HL-60 (cell line): ENCODE data around the gene ZBTB46.

Experiments
- DNase-seq, 2 experiments: peaks; one replicate each; pipeline ENCODE4 v3.0.0-alpha.2; 2010 to 2020; ENCODE audit warnings: low read depth in 1 of 2, low spot score in 1 of 2
- H3K27ac ChIP-seq: fragments of 250-450 bp; sonication (Bioruptor Pico); replicated peaks from 2 replicates; pipeline ENCODE4 v1.5.1; 2020; ENCODE audit warnings: mild to moderate bottlenecking, moderate library complexity
- H3K27me3 ChIP-seq: fragments of 250-450 bp; sonication (Bioruptor Pico); 2 replicates; pipeline ENCODE4 v1.5.1; 2021; ENCODE audit warnings: mild to moderate bottlenecking, moderate library complexity; ENCODE audit not compliant: insufficient read depth, poor library complexity, severe bottlenecking
- H3K4me3 ChIP-seq: replicated peaks from 2 replicates; pipeline ENCODE4 v1.5.1; 2011; ENCODE audit warnings: mild to moderate bottlenecking, control low read depth, low read length; ENCODE audit not compliant: insufficient read depth
- GABPA ChIP-seq: IDR thresholded peaks from 2 replicates; pipeline ENCODE4 v1.6.1; 2012; ENCODE audit warnings: low read depth
- POLR2AphosphoS5 ChIP-seq: IDR thresholded peaks from 2 replicates; pipeline ENCODE4 v1.6.1; 2012; ENCODE audit warnings: low read depth
- REST ChIP-seq: IDR thresholded peaks from 2 replicates; pipeline ENCODE4 v1.6.1; 2012; ENCODE audit warnings: low read depth; ENCODE audit not compliant: insufficient replicate concordance
- SPI1 ChIP-seq: IDR thresholded peaks from 2 replicates; pipeline ENCODE4 v1.6.1; 2012; ENCODE audit warnings: low read depth, mild to moderate bottlenecking, borderline replicate concordance
- TF ChIP-seq, protein P1 (sequence below): IDR thresholded peaks from one replicate; pipeline ENCODE4 v1.5.1; 2011; ENCODE audit warnings: low read length, control low read depth, inconsistent platforms; ENCODE audit not compliant: insufficient read depth

Gene ZBTB46

DNA sequence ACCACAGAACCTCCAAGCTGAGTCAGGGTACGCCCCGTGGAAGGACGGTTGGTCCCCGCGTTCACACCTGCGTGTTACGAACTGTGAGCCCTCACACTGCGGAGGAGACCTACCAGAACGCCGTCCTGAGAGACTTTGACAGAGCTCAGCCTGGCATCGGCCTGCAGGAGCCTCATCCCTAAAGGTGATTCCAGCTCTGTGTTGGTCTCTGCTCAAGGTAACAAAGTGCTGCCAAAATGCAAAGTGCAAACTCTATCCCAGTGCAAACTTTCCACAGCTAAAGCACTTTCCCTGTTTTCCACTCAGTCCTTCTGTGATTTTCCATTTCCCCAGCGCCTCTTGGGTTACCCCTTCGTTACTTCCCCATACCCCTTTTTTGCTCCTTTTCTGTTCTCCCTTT lies 8.6 kb upstream of the ZBTB46 start:
- DNase-seq = no peak
- Histone ChIP-seq H3K27ac (no peak overlapping the region), H3K27me3 (peaks cover 7% of the 10 kb centered on the region), H3K4me3 (no peak overlapping the region)
- TF ChIP-seq GABPA (no peak), SPI1 (no peak), REST (no peak), POLR2AphosphoS5 (no peak)
- TF ChIP-seq, protein P1, sequence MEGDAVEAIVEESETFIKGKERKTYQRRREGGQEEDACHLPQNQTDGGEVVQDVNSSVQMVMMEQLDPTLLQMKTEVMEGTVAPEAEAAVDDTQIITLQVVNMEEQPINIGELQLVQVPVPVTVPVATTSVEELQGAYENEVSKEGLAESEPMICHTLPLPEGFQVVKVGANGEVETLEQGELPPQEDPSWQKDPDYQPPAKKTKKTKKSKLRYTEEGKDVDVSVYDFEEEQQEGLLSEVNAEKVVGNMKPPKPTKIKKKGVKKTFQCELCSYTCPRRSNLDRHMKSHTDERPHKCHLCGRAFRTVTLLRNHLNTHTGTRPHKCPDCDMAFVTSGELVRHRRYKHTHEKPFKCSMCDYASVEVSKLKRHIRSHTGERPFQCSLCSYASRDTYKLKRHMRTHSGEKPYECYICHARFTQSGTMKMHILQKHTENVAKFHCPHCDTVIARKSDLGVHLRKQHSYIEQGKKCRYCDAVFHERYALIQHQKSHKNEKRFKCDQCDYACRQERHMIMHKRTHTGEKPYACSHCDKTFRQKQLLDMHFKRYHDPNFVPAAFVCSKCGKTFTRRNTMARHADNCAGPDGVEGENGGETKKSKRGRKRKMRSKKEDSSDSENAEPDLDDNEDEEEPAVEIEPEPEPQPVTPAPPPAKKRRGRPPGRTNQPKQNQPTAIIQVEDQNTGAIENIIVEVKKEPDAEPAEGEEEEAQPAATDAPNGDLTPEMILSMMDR = no peak

- DNase-seq = no peak
- no peak overlapping the region for H3K27ac ChIP-seq
- peaks cover 5% of the 10 kb centered on the region for H3K27me3 ChIP-seq
These were observed 6.4 kb upstream of the ZBTB46 start for GRCh38 chr20:63837479-63837878.

More at GRCh38 chr20:63837479-63837878, 6.4 kb upstream of the ZBTB46 start:
- TF ChIP-seq POLR2AphosphoS5 = no peak
- TF ChIP-seq, protein P1 = no peak
- TF ChIP-seq GABPA = no peak
- no peak for TF ChIP-seq REST
- no peak for TF ChIP-seq SPI1
- H3K4me3 ChIP-seq = no peak overlapping the region
